ENCODE data around the gene ERCC6. TPM values are rescaled to one million over a fixed set of nuclear protein-coding genes. Genes with fewer than 3 reads are reported as not detected.
A peak's percentile ranks its signal among the peaks of the same experiment; 100 is the strongest.

The ERCC6 gene
- 10 to 100 TPM; 14.2 to 16.2 TPM for total RNA-seq

GRCh38 chr10:49538381-49539319 lies at the start of gene ERCC6:
Gene ERCC6 (minus strand): TSS chr10:49539121.
- peaks cover 34% of the 10 kb centered on the region for H3K4me1 Mint-ChIP-seq (ENCODE audit: low read depth)
- no peaks in the 10 kb centered on the region for H3K9me3 Mint-ChIP-seq
- peak within 1 kb of the TSS; percentile 92 for H3K27ac Mint-ChIP-seq
- intact Hi-C loops (cut with micrococcal nuclease) = loop anchor here (2.0 to 5.0 kb wide), 6 partner anchors 356 to 1232 kb away; partner anchors contain the start of genes MAPK8, PARG and TIMM23B
- H3K4me3 Mint-ChIP-seq = peak within 1 kb of the TSS; percentile 90
- DNase-seq = peak; percentile 97
- peaks cover 3% of the 10 kb centered on the region for H3K36me3 Mint-ChIP-seq (ENCODE audit: low read depth)
- peaks cover 14% of the 10 kb centered on the region for H3K27me3 Mint-ChIP-seq (ENCODE audit: low read depth)
- CTCF ChIA-PET = interaction anchor here (0.6 to 2.5 kb wide), 6 partner anchors 9 to 882 kb away, joined by 3 to 6 read pairs (median 3); no protein-coding TSS in a partner anchor

- Mint-ChIP-seq H3K9me3 (peaks cover 7% of the 10 kb centered on the region), H3K4me1 (ENCODE audit: low read depth) (no peaks in the 10 kb centered on the region), H3K27ac (no peak overlapping the region), H3K4me3 (no peak overlapping the region), H3K27me3 (ENCODE audit: low read depth) (peaks cover 27% of the 10 kb centered on the region), H3K36me3 (ENCODE audit: low read depth) (no peaks in the 10 kb centered on the region)
- DNase-seq = no peak
- intact Hi-C loops (cut with micrococcal nuclease) = no loop called here
- CTCF ChIA-PET = no interaction called here
Observed at GRCh38 chr10:49587981-49588380, 49.1 kb upstream of the ERCC6 start.

- intact Hi-C loops (cut with micrococcal nuclease) = no loop called here
- Mint-ChIP-seq H3K9me3 (peaks cover 7% of the 10 kb centered on the region), H3K4me3 (no peak overlapping the region), H3K27me3 (ENCODE audit: low read depth) (peaks cover 19% of the 10 kb centered on the region), H3K4me1 (ENCODE audit: low read depth) (peaks cover 3% of the 10 kb centered on the region), H3K36me3 (ENCODE audit: low read depth) (no peaks in the 10 kb centered on the region), H3K27ac (no peak overlapping the region)
- CTCF ChIA-PET = no interaction called here
- DNase-seq = no peak
Observed at GRCh38 chr10:49585387-49585786, 46.5 kb upstream of the ERCC6 start.

GRCh38 chr10:49579621-49580020 lies 40.7 kb upstream of the ERCC6 start:
- H3K4me1 Mint-ChIP-seq (ENCODE audit: low read depth) = peaks cover 3% of the 10 kb centered on the region
- CTCF ChIA-PET = no interaction called here
- DNase-seq = no peak
- H3K27ac Mint-ChIP-seq = no peak overlapping the region
- peaks cover 9% of the 10 kb centered on the region for H3K27me3 Mint-ChIP-seq (ENCODE audit: low read depth)
- H3K36me3 Mint-ChIP-seq (ENCODE audit: low read depth) = no peaks in the 10 kb centered on the region
- intact Hi-C loops (cut with micrococcal nuclease) = no loop called here
- H3K4me3 Mint-ChIP-seq = no peak overlapping the region
- H3K9me3 Mint-ChIP-seq = no peaks in the 10 kb centered on the region

- H3K9me3 Mint-ChIP-seq = no peaks in the 10 kb centered on the region
- intact Hi-C loops (cut with micrococcal nuclease) = no loop called here
- peaks cover 3% of the 10 kb centered on the region for H3K4me1 Mint-ChIP-seq (ENCODE audit: low read depth)
- H3K27me3 Mint-ChIP-seq (ENCODE audit: low read depth) = peaks cover 7% of the 10 kb centered on the region
- DNase-seq = no peak
- H3K4me3 Mint-ChIP-seq = no peak overlapping the region
- no peaks in the 10 kb centered on the region for H3K36me3 Mint-ChIP-seq (ENCODE audit: low read depth)
- H3K27ac Mint-ChIP-seq = no peak overlapping the region
- CTCF ChIA-PET = interaction anchor here (0.6 kb wide), 1 partner anchor 15 kb away, joined by 4 read pairs; no protein-coding TSS in a partner anchor
Observed at GRCh38 chr10:49578392-49578791, 39.5 kb upstream of the ERCC6 start.

GRCh38 chr10:49577182-49577925 lies 38.4 kb upstream of the ERCC6 start:
- Mint-ChIP-seq H3K4me1 (ENCODE audit: low read depth) (peaks cover 3% of the 10 kb centered on the region), H3K4me3 (no peak overlapping the region), H3K27ac (no peak overlapping the region), H3K27me3 (ENCODE audit: low read depth) (peaks cover 3% of the 10 kb centered on the region), H3K9me3 (no peaks in the 10 kb centered on the region), H3K36me3 (ENCODE audit: low read depth) (no peaks in the 10 kb centered on the region)
- intact Hi-C loops (cut with micrococcal nuclease) = no loop called here
- no peak for DNase-seq
- CTCF ChIA-PET = interaction anchor here (0.7 kb wide), 1 partner anchor 109 kb away, joined by 3 read pairs; no protein-coding TSS in a partner anchor

- no peak overlapping the region for H3K4me3 Mint-ChIP-seq
- CTCF ChIA-PET = interaction anchor here (0.6 kb wide), 1 partner anchor 483 kb away, joined by 3 read pairs; no protein-coding TSS in a partner anchor
- H3K27ac Mint-ChIP-seq = no peak overlapping the region
- peaks cover 3% of the 10 kb centered on the region for H3K27me3 Mint-ChIP-seq (ENCODE audit: low read depth)
- no peaks in the 10 kb centered on the region for H3K4me1 Mint-ChIP-seq (ENCODE audit: low read depth)
- no peaks in the 10 kb centered on the region for H3K36me3 Mint-ChIP-seq (ENCODE audit: low read depth)
- no peaks in the 10 kb centered on the region for H3K9me3 Mint-ChIP-seq
- DNase-seq = no peak
- intact Hi-C loops (cut with micrococcal nuclease) = no loop called here
Observed at GRCh38 chr10:49575489-49576072, 36.7 kb upstream of the ERCC6 start.

GRCh38 chr10:49572594-49573114 lies 33.7 kb upstream of the ERCC6 start:
- Mint-ChIP-seq H3K36me3 (ENCODE audit: low read depth) (no peaks in the 10 kb centered on the region), H3K4me3 (no peak overlapping the region), H3K4me1 (ENCODE audit: low read depth) (no peaks in the 10 kb centered on the region), H3K27ac (no peak overlapping the region), H3K27me3 (ENCODE audit: low read depth) (peaks cover 3% of the 10 kb centered on the region), H3K9me3 (peaks cover 2% of the 10 kb centered on the region)
- intact Hi-C loops (cut with micrococcal nuclease) = no loop called here
- CTCF ChIA-PET = no interaction called here
- no peak for DNase-seq

GRCh38 chr10:49571388-49571787 lies 32.5 kb upstream of the ERCC6 start:
- intact Hi-C loops (cut with micrococcal nuclease) = no loop called here
- CTCF ChIA-PET = no interaction called here
- no peaks in the 10 kb centered on the region for H3K4me1 Mint-ChIP-seq (ENCODE audit: low read depth)
- peaks cover 2% of the 10 kb centered on the region for H3K27me3 Mint-ChIP-seq (ENCODE audit: low read depth)
- H3K4me3 Mint-ChIP-seq = no peak overlapping the region
- peaks cover 2% of the 10 kb centered on the region for H3K9me3 Mint-ChIP-seq
- no peaks in the 10 kb centered on the region for H3K36me3 Mint-ChIP-seq (ENCODE audit: low read depth)
- DNase-seq = no peak
- no peak overlapping the region for H3K27ac Mint-ChIP-seq

GRCh38 chr10:49569031-49569631 lies 30.2 kb upstream of the ERCC6 start:
- H3K4me1 Mint-ChIP-seq (ENCODE audit: low read depth) = no peaks in the 10 kb centered on the region
- peaks cover 2% of the 10 kb centered on the region for H3K9me3 Mint-ChIP-seq
- DNase-seq = no peak
- intact Hi-C loops (cut with micrococcal nuclease) = no loop called here
- no peak overlapping the region for H3K27ac Mint-ChIP-seq
- H3K36me3 Mint-ChIP-seq (ENCODE audit: low read depth) = no peaks in the 10 kb centered on the region
- peaks cover 4% of the 10 kb centered on the region for H3K27me3 Mint-ChIP-seq (ENCODE audit: low read depth)
- CTCF ChIA-PET = no interaction called here
- H3K4me3 Mint-ChIP-seq = no peak overlapping the region

GRCh38 chr10:49568235-49568634 lies 29.3 kb upstream of the ERCC6 start:
- no peaks in the 10 kb centered on the region for H3K36me3 Mint-ChIP-seq (ENCODE audit: low read depth)
- intact Hi-C loops (cut with micrococcal nuclease) = no loop called here
- peaks cover 2% of the 10 kb centered on the region for H3K9me3 Mint-ChIP-seq
- H3K4me3 Mint-ChIP-seq = no peak overlapping the region
- no peaks in the 10 kb centered on the region for H3K4me1 Mint-ChIP-seq (ENCODE audit: low read depth)
- peaks cover 8% of the 10 kb centered on the region for H3K27me3 Mint-ChIP-seq (ENCODE audit: low read depth)
- no peak for DNase-seq
- CTCF ChIA-PET = no interaction called here
- H3K27ac Mint-ChIP-seq = no peak overlapping the region

- intact Hi-C loops (cut with micrococcal nuclease) = no loop called here
- H3K36me3 Mint-ChIP-seq (ENCODE audit: low read depth) = no peaks in the 10 kb centered on the region
- H3K27ac Mint-ChIP-seq = no peak overlapping the region
- CTCF ChIA-PET = no interaction called here
- peaks cover 2% of the 10 kb centered on the region for H3K9me3 Mint-ChIP-seq
- H3K4me1 Mint-ChIP-seq (ENCODE audit: low read depth) = no peaks in the 10 kb centered on the region
- H3K4me3 Mint-ChIP-seq = no peak overlapping the region
- peaks cover 8% of the 10 kb centered on the region for H3K27me3 Mint-ChIP-seq (ENCODE audit: low read depth)
- no peak for DNase-seq
Observed at GRCh38 chr10:49567810-49568209, 28.9 kb upstream of the ERCC6 start.

Measured in activated naive CD4-positive, alpha-beta T cell treated with anti-CD3 and anti-CD28 coated beads for 36 hours (primary cell).